Breast epithelium (tissue), 3 donors: ENCODE results near the gene TAF4B.

ENCODE experiments used
- CTCF ChIP-seq, 3 donors: fragments of 450-650 bp; IDR thresholded peaks; one replicate each; pipeline ENCODE4 v1.5.1; 2016 to 2017; ENCODE audit warnings: antibody characterized with exemption in 3 of 3, mild to moderate bottlenecking in 3 of 3, moderate library complexity in 3 of 3
- POLR2A ChIP-seq: fragments of 450-650 bp; IDR thresholded peaks from one replicate; pipeline ENCODE4 v1.6.1; 2016; ENCODE audit warnings: antibody characterized with exemption, mild to moderate bottlenecking, moderate library complexity
- POLR2AphosphoS5 ChIP-seq, 3 donors: sonication (generic); formaldehyde crosslinking; IDR thresholded peaks; one replicate each; pipeline ENCODE4 v1.6.1; 2017; ENCODE audit warnings: antibody characterized with exemption in 3 of 3

GRCh38 chr18:26409091-26409490 lies 182.8 kb downstream of the TAF4B start:
- no peak for TF ChIP-seq CTCF (IDR thresholded peaks at IDR 0.05)
- no peak for TF ChIP-seq POLR2AphosphoS5 (IDR thresholded peaks at IDR 0.05)
- no peak for TF ChIP-seq POLR2A
